HG02571 (cell line): ENCODE data around the gene ARHGEF25.
"Not testable (repeated sequence)": the region's sequence is repeated elsewhere in the genome, so short reads cannot be mapped to it uniquely, and the experiment has no call there.

Experiments
- ATAC-seq: cut with Tn5 transposase; IDR thresholded peaks from one replicate; pipeline ENCODE4 v1.9.1; 2021; ENCODE audit warnings: mild to moderate bottlenecking, moderate library complexity; ENCODE audit not compliant: unreplicated experiment

The ARHGEF25 gene

DNA sequence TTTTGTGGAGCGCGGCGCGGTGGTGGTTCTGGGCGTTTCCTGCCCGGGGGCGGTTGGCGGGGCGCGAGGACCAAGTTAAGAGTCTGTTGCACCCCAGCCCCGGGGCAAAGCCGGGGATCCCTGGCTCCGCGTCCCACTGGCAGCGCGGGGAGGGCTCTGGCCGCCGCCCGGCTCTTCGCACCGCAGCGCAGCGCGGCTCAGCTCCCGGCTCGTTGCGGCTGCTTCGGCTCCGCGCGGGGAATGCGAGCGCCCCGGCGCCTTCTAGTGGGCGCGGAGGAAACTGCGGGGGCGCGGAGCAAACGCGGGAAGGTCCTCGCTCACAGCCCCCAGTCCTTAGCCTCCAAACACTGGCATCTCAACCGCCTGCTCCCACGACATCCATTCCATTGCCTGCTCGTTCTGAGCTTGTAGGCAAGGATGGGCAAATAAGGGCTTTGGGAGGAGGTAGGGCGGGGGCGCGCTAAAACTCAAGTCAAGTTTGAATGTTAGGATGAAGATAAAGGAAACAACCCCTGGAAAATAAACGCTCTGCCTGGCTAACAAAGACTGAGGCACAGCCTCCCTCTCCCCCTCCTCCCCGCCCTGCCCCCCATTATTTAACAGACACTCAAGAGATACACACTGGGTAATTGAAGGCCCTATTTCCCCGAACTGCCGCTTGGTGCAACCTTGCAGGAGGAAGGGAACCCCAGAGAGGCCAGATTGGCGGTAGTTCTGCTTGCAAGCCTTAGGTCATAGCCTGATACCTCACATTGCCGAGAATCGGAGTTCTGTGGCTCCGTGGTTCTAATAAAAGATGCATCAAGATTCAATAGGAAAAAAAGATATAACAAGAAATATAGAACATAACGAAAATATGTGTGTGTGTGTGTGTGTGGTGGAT is 22.0 kb downstream of the ARHGEF25 start, which contains the start of gene B4GALNT1:
Gene B4GALNT1, minus strand, starts transcription at position 244 of the 883 bp plus-strand sequence. CDS start 1,069 bp downstream, outside the sequence.
- ATAC-seq: peak; percentile 75

GRCh38 chr12:57636731-57637130 is 25.5 kb downstream of the ARHGEF25 start:
- not testable (repeated sequence) for ATAC-seq

DNA sequence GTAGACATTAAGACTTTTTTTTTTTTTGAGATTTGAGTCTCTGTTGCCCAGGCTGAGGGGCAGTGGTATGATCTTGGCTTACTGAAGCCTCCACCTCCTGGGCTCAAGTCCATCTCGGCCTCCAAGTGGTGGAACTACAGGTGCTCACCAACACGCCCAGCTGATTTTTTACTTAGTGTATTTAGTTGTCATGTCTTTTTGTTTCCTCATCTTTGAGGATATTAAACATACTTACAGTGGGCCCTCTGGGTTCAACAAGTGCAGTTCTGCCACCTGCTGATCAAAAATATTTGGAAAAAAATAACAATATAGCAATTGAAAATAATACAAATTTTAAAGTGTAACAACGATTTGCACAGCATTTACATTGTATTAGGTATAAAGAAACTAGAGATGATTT is 26.1 kb downstream of the ARHGEF25 start:
- no peak for ATAC-seq

DNA sequence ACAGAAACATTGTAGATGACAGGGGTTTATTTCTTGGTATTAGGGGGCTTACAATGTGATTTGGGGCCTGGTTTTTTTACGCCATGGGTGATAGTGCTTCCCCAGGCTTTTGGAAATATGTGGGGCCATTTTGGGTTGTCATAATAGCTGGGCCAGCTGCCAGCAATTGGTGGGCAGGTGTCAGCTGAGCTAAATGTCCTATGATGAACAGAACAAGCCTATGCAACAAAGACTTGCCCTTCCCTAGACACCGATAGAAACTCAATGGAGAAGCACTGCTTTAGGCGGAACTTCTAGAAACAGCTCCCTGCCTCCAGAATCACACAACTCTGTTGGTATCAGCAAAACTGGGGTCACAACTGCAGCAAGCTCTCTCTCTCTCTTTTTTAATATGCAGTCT is 26.9 kb downstream of the ARHGEF25 start:
- no peak for ATAC-seq

- ATAC-seq: no peak
Observed at GRCh38 chr12:57640175-57641042, 29.2 kb downstream of the ARHGEF25 start.

DNA sequence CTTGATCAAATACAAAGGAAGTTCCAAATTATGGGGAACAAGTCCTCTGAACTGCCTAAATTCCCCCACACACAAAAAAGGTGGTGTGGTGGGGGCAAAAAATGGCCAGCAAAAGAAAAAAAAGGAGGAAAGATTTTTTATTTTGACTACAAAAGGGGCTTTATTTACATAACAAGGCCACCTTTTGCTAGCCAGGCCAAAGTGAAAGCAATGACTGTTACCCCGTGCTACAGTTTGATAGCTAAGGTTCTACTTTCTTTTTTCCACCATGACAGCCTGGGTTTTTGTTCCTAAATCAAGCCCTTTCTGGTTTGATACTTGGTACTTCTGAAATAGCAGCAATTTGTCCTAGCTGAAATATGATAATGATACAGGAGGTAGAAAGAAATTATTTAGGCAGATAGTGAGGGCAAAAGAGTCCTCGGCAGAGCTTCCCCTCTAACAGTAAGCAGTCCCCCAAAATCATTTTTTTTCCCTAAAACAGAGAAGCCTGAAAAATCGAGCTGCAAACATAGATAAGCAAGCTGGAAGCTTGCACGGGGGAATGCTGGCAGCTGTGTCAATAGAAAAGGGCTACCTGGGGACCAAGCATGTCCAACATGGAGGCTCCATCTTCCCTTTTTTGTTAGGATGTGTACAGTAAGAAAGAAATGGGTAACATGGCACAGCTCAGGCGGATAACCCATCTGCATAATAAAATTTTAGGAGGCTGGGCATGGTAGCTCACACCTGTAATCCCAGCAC is 30.6 kb downstream of the ARHGEF25 start:
- ATAC-seq: no peak

GRCh38 chr12:57645990-57646658 is 34.9 kb downstream of the ARHGEF25 start:
- ATAC-seq: not testable (repeated sequence)

DNA sequence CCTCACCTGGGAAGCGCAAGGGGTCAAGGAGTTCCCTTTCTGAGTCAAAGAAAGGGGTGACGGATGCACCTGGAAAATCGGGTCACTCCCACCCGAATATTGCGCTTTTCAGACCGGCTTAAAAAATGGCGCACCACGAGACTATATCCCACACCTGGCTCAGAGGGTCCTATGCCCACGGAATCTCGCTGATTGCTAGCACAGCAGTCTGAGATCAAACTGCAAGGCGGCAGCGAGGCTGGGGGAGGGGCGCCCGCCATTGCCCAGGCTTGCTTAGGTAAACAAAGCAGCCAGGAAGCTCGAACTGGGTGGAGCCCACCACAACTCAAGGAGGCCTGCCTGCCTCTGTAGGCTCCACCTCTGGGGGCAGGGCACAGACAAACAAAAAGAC is 35.4 kb downstream of the ARHGEF25 start:
- not testable (repeated sequence) for ATAC-seq

DNA sequence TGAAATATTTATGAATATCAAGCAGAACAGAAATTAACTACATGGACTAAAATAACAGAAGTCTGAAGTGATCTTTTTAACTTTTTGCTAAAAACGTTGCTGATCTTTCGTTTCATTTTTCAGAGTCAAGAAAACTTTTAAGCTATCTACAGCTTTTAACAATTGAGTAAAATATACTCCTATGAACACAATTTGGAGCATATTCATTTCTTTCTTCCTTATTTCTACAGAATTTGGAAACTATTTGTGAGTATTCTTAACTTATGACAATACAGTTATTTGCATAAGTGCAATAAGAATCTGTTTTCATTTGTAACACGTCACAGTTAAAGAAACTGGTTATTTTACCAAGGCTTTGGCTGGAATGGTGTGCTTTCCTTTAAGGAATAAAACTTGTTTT is 42.8 kb downstream of the ARHGEF25 start:
- no peak for ATAC-seq

DNA sequence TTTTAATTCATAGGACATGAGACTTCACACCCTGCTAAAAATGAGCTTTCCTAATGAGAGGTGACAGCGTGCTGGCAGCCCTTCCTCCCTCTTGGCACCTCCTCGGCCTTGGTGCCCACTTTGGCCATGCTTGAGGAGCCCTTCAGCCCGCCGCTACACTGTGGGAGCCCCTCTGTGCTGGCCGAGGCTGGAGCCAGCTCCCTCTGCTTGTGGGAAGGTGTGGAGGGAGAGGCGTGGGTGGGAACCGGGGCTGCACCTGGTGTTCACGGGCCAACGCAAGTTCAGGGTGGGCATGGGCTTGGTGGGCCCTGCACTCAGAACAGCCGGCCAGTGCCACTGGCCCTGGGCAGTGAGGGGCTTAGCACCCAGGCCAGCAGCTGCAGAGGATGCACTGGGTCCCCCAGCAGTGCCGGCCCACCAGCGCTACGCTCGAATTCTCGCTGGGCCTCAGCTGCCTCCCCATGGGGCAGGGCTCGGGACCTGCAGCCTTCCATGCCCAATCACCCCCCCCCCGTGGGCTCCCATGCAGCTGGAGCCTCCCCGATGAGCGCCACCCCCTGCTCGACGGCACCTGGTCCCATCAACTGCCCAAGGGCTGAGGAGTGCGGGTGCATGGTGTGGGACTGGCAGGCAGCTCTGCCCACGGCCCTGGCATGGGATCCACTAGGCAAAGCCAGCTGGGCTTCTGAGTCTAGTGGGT is 44.5 kb downstream of the ARHGEF25 start:
- no peak for ATAC-seq

DNA sequence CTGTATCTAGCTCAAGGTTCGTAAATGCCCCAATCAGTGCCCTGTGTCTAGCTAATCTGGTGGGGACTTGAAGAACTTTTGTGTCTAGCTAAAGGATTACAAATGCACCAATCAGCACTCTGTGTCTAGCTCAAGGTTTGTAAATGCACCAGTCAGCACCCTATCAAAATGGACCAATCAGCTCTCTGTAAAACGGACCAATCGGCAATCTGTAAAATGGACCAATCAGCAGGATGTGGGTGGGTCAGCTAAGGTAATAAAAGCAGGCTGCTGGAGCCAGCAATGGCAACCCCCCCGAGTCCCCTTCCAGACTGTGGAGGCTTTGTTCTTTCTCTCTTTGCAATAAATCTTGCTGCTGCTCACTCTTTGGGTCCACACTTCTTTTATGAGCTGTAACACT is 45.2 kb downstream of the ARHGEF25 start:
- not testable (repeated sequence) for ATAC-seq

- no peak for ATAC-seq
Observed at GRCh38 chr12:57657744-57658143, 46.5 kb downstream of the ARHGEF25 start.

DNA sequence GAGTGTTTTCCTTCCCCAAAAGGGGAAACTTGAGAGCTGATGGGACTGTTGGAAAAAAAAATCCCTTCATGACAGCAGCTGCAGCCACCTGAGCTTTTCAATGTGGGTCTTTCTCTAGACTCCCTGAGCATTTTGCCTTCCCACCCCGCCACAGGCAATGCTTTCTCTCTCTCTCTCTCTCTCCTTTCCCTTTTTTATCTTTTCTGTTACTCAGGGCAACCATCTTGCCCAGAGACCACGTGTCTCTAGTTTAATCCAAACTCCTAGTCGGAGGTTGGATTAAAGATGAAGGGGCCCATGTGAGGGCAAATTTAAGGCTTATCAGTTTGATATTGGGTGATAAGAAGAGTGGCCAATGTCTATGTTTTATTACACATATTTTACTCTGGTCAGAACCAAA is 47.7 kb downstream of the ARHGEF25 start:
- ATAC-seq: no peak

- ATAC-seq: no peak
Observed at GRCh38 chr12:57661376-57661775, 50.1 kb downstream of the ARHGEF25 start.

GRCh38 chr12:57665066-57665820 is 54.0 kb downstream of the ARHGEF25 start:
- ATAC-seq: not testable (repeated sequence)
